Uterus (tissue), 4 donors: ENCODE results near the gene ISCA2. TPM values are rescaled to one million over a fixed set of nuclear protein-coding genes. Genes with fewer than 3 reads are reported as not detected.

Experiments
- DNase-seq, 2 donors: peaks; one replicate each; pipeline ENCODE4 v3.0.0-alpha.2; 2019 to 2020
- H3K27ac ChIP-seq, 2 donors: fragments of 200-600 bp; sonication (generic); 1 replicate in 1 of 2; 2 replicates in 1 of 2; pipeline ENCODE4 v1.5.1; 2016 to 2018
- H3K27me3 ChIP-seq, 2 donors: fragments of 200-600 bp; sonication (generic); one replicate each; pipeline ENCODE4 v1.5.1; 2018 to 2019; ENCODE audit warnings: control low read depth in 1 of 2
- H3K36me3 ChIP-seq, 2 donors: fragments of 200-600 bp; sonication (generic); one replicate each; pipeline ENCODE4 v1.5.1; 2019; ENCODE audit warnings: control low read depth in 1 of 2
- H3K4me1 ChIP-seq, 2 donors: fragments of 200-600 bp; sonication (generic); one replicate each; pipeline ENCODE4 v1.5.1; 2018 to 2019; ENCODE audit warnings: control low read depth in 1 of 2
- H3K4me3 ChIP-seq, 2 donors: fragments of 200-600 bp; sonication (generic); 1 replicate in 1 of 2; 2 replicates in 1 of 2; pipeline ENCODE4 v1.5.1; 2018 to 2019; ENCODE audit warnings: mild to moderate bottlenecking in 1 of 2
- H3K9me3 ChIP-seq, 2 donors: fragments of 200-600 bp; sonication (generic); one replicate each; pipeline ENCODE4 v1.5.1; 2019; ENCODE audit warnings: control low read depth in 1 of 2
- POLR2A ChIP-seq, 2 donors: fragments of 450-650 bp; IDR thresholded peaks; one replicate each; pipeline ENCODE4 v1.6.1; 2016; ENCODE audit warnings: antibody characterized with exemption in 2 of 2, mild to moderate bottlenecking in 1 of 2, moderate library complexity in 1 of 2
- intact Hi-C: fragments of 100-400 bp; cut with DNase I; formaldehyde crosslinking; loops from one replicate; pipeline ENCODE4 v1.15.1; 2023; ENCODE audit warnings: low total_unique reads
- total RNA-seq, 4 donors: library from RNA; depleted of rRNA in 3 of 4; stranded (reverse); fragments of >200 nt in 3 of 4; gene quantifications; one replicate each; pipeline versions ENCODE4 v1.1.0 to v1.2.4, GENCODE V29; 2014 to 2023
- TF ChIP-seq, protein P1 (sequence below), 4 experiments: fragments of 200-600 bp in 2 of 4; fragments of 450-650 bp in 2 of 4; sonication (generic) in 2 of 4; IDR thresholded peaks; one replicate each; pipeline ENCODE4 v1.5.1; 2016 to 2019; ENCODE audit warnings: antibody characterized with exemption in 4 of 4, mild to moderate bottlenecking in 2 of 4, moderate library complexity in 1 of 4
- donor health status: DM: yes; HTN: yes; CAD: no.

ISCA2 gene
- total RNA-seq, 4 donors from 2014 or later, result 1.0 to 22.2 (median 11.0) TPM

DNA sequence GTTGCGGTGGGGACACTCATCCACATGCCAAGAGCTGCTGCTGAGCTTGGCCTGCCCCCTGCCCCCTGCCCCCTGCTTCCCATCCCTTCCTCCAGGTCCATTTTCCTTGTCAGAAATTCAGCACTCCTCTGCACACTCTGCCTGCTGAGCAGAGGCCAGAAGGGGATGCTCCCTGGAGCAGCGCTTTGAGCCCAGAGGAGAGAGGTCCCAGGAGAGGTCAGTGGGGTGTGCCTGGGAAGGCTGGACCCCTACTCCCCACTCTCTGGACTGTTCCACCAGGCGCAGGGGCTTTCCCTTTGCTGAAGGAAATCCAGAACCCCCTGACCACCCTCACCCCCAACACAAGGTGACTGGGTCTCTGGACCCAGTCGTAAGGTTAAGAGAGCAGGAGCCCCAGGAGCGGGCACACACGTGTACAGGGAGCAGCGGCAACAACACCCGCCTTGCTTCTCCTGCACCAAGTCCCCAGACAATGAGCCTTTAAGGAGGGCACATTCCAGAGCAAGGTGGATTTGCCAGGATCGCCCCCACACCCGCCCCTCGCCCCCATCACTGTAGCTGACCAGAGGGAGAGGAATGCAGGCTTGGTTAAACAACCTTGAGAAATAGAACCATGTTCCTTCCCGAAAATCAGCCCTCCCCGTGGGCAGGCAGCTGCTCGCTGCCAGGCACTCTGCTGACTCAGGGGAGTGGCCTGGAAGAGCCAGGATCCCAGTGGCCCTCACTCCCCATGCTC lies 30.7 kb downstream of the ISCA2 start:
- H3K9me3 ChIP-seq, result no peaks in the 10 kb centered on the region
- H3K36me3 ChIP-seq, result no peaks in the 10 kb centered on the region
- DNase-seq, result no peak
- intact Hi-C loops, result no loop called here
- no peak for TF ChIP-seq POLR2A (IDR thresholded peaks at IDR 0.05)
- TF ChIP-seq, protein P1, sequence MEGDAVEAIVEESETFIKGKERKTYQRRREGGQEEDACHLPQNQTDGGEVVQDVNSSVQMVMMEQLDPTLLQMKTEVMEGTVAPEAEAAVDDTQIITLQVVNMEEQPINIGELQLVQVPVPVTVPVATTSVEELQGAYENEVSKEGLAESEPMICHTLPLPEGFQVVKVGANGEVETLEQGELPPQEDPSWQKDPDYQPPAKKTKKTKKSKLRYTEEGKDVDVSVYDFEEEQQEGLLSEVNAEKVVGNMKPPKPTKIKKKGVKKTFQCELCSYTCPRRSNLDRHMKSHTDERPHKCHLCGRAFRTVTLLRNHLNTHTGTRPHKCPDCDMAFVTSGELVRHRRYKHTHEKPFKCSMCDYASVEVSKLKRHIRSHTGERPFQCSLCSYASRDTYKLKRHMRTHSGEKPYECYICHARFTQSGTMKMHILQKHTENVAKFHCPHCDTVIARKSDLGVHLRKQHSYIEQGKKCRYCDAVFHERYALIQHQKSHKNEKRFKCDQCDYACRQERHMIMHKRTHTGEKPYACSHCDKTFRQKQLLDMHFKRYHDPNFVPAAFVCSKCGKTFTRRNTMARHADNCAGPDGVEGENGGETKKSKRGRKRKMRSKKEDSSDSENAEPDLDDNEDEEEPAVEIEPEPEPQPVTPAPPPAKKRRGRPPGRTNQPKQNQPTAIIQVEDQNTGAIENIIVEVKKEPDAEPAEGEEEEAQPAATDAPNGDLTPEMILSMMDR (IDR thresholded peaks at IDR 0.05), result no peak
- no peak overlapping the region for H3K27ac ChIP-seq
- H3K4me3 ChIP-seq, result no peak overlapping the region
- no peaks in the 10 kb centered on the region for H3K27me3 ChIP-seq
- H3K4me1 ChIP-seq, result no peaks in the 10 kb centered on the region

DNA sequence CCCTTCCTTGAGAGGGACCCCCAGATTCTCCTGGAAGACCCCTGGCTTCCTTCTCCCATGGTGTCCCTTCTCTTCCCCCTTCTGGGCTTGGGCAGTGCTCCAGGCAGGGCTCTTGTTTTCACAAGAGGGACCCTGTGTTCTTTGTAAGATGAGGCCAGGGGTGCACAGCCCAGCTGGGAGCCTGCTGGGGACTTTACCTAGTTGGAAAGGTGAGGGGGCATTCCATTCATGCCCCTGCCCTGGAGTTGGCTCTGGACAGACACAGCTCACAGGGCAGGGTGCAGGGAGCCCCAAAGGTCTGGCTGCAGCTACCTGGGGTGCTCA lies 31.2 kb downstream of the ISCA2 start:
- intact Hi-C loops, result no loop called here
- Histone ChIP-seq H3K27ac (no peak overlapping the region), H3K9me3 (no peaks in the 10 kb centered on the region), H3K4me3 (no peak overlapping the region), H3K4me1 (no peaks in the 10 kb centered on the region), H3K27me3 (no peaks in the 10 kb centered on the region), H3K36me3 (no peaks in the 10 kb centered on the region)
- DNase-seq, result no peak
- TF ChIP-seq POLR2A (IDR thresholded peaks at IDR 0.05), result no peak
- TF ChIP-seq, protein P1 (IDR thresholded peaks at IDR 0.05), result no peak

DNA sequence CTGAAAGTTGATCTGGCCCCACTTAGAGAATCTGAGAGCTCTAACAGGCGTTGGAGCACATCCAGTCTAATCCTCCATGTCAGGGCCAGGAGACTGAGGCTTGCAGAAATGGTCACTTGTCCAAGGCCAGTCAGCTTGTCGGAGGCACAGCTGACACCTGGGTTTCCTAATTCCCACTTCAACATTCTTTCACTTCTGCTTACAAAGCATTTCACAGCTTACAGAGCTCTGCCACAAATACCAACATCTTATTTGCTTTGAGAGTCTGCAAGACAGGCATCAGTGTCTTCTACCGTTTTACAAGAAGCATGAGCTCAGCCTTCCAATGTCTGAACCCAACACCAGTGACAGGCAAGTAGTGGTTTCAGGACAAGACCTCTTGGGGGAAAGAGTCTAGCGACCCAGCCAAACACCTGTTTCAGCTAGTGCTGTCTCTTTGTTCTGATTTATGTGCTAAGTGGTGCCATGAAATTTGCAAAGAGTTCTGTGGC lies 31.8 kb downstream of the ISCA2 start:
- intact Hi-C loops, result no loop called here
- no peaks in the 10 kb centered on the region for H3K36me3 ChIP-seq
- H3K27me3 ChIP-seq, result no peaks in the 10 kb centered on the region
- no peak overlapping the region for H3K27ac ChIP-seq
- no peak for DNase-seq
- H3K4me3 ChIP-seq, result no peak overlapping the region
- no peaks in the 10 kb centered on the region for H3K4me1 ChIP-seq
- TF ChIP-seq POLR2A (IDR thresholded peaks at IDR 0.05), result no peak
- TF ChIP-seq, protein P1 (IDR thresholded peaks at IDR 0.05), result no peak
- H3K9me3 ChIP-seq, result no peaks in the 10 kb centered on the region

DNA sequence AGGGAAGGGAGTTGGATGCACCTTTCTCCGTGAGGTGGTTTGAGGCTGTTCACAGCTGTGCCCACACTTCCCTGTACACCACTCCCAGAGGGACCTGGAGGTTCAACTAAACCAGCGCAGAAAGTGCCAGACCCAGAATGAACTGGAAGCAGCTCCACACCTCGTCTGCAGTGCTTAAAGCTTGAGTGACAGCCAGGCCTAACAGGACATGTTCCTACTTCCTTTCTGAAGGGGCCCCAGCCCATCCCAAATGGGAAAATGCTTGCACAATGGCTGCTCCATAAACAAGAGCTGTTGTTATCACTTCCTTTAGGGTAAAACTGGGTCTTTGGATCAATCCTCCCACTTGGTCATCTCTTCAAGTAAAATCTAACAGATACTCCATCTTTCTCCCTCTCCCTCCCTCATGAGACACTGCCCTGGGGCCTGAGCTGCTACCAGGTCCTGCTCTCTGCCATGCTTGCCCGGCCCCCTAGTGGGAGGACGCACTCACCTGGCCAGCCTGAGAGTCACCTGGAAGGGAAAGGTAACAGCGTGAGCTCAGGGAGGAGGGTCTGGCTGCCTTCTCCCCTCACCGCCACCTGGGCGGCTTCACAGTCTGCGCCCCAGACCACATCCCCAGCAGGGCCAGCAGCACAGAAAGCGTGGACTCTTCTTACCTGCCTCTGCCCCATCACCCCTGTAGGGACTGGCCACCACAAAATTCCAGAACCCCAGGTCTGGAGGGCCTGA lies 33.5 kb downstream of the ISCA2 start:
- TF ChIP-seq, protein P1 (IDR thresholded peaks at IDR 0.05), result no peak
- TF ChIP-seq POLR2A (IDR thresholded peaks at IDR 0.05), result no peak
- H3K9me3 ChIP-seq, result no peaks in the 10 kb centered on the region
- H3K4me1 ChIP-seq, result no peaks in the 10 kb centered on the region
- H3K4me3 ChIP-seq, result no peak overlapping the region
- intact Hi-C loops, result no loop called here
- no peaks in the 10 kb centered on the region for H3K27me3 ChIP-seq
- H3K36me3 ChIP-seq, result no peaks in the 10 kb centered on the region
- no peak overlapping the region for H3K27ac ChIP-seq
- no peak for DNase-seq

DNA sequence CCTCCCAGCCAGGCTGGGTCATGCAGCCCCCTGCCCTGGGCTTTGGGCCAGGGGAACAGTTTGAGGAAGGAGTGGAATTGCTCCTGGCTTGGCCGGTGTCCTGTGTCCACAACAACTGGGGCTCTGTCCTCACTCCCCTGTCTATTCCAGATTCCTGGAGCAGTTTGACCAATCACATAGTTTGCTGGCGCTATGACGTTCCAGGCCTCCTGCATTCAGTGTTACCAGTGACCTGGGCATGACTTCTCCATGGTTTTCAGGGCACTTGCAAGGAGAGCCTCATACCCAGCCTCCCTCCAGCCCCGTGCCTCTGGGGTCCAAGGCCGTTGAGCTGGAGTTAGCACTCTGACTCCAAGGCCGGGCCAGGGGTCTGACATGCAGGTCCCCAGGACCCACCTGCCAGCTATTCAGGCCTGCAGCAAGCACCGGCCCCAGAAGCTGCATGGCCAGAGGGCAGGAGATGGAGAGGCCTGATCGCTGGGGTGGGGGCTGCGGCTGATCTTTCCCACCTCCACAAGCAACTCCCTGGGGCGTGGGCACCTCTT lies 34.2 kb downstream of the ISCA2 start:
- Histone ChIP-seq H3K36me3 (no peaks in the 10 kb centered on the region), H3K4me1 (no peaks in the 10 kb centered on the region), H3K27ac (no peak overlapping the region), H3K9me3 (no peaks in the 10 kb centered on the region), H3K4me3 (no peak overlapping the region), H3K27me3 (no peaks in the 10 kb centered on the region)
- intact Hi-C loops, result no loop called here
- no peak for DNase-seq
- TF ChIP-seq, protein P1 (IDR thresholded peaks at IDR 0.05), result no peak
- TF ChIP-seq POLR2A (IDR thresholded peaks at IDR 0.05), result no peak
